Large intestine (tissue), 3 donors: Measurements from ENCODE around the gene PCNX2. TPM values are rescaled to one million over a fixed set of nuclear protein-coding genes. Genes with fewer than 3 reads are reported as not detected.

Source experiments
- DNase-seq, 2 donors: peaks; one replicate each; pipeline versions ENCODE4 v3.0.0 to v3.0.0-alpha.2; 2013
- H3K27ac ChIP-seq: one replicate; pipeline ENCODE4 v1.5.1; 2013; ENCODE audit warnings: low read length
- H3K27me3 ChIP-seq: 2 replicates; pipeline ENCODE4 v1.6.1; 2013; ENCODE audit warnings: low read length; ENCODE audit not compliant: control insufficient read depth, insufficient read depth
- H3K36me3 ChIP-seq: 2 replicates; pipeline ENCODE4 v1.6.1; 2013; ENCODE audit warnings: low read length; ENCODE audit not compliant: control insufficient read depth, insufficient read depth
- H3K4me1 ChIP-seq: one replicate; pipeline ENCODE4 v1.6.1; 2013; ENCODE audit warnings: low read length; ENCODE audit not compliant: control insufficient read depth, insufficient read depth
- H3K4me3 ChIP-seq: one replicate; pipeline ENCODE4 v1.5.1; 2013; ENCODE audit warnings: low read length
- H3K9me3 ChIP-seq: one replicate; pipeline ENCODE4 v1.6.1; 2013; ENCODE audit warnings: mild to moderate bottlenecking, low read depth, low read length, moderate library complexity; ENCODE audit not compliant: control insufficient read depth
- WGBS: methylation state at CpG from one replicate; pipeline ENCODE4 v1.1.5; 2013; ENCODE audit warnings: low lambda C conversion rate; ENCODE audit not compliant: insufficient coverage; 5-methylcytosine and 5-hydroxymethylcytosine counted together
- polyA plus RNA-seq: library from polyadenylated mRNA; unstranded; fragments of 120-200 nt; gene quantifications from one replicate; pipeline ENCODE4 v1.2.1, GENCODE V29; 2013

PCNX2 gene
- polyA plus RNA-seq, 1 donor, result 6.9 TPM

DNA sequence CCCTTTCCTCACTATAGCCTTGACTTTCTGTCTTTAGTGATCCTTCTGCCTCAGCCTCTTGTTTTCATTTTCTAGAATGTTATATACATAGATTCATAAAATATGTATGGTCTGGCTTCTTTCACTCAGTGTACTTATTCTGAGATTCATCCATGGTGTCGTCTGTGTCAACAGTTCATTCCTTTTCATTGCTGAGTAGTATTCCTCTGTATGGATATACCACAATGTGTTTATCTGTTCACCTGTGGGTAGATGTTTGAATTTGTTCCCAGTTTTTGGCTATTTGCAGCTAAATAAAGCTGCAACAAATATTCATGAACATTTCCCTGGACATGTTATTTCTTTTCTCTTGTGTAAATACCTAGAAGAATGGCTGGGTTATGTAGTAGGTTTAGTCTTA lies 131.8 kb downstream of the PCNX2 start:
- no peaks in the 10 kb centered on the region for H3K27me3 ChIP-seq
- H3K4me1 ChIP-seq, result peaks cover 2% of the 10 kb centered on the region
- no peaks in the 10 kb centered on the region for H3K9me3 ChIP-seq
- no peak overlapping the region for H3K27ac ChIP-seq
- no CpG with 5 or more reads among the region's 1 CpG for WGBS
- no peaks in the 10 kb centered on the region for H3K36me3 ChIP-seq
- no peak overlapping the region for H3K4me3 ChIP-seq
- DNase-seq, result no peak

DNA sequence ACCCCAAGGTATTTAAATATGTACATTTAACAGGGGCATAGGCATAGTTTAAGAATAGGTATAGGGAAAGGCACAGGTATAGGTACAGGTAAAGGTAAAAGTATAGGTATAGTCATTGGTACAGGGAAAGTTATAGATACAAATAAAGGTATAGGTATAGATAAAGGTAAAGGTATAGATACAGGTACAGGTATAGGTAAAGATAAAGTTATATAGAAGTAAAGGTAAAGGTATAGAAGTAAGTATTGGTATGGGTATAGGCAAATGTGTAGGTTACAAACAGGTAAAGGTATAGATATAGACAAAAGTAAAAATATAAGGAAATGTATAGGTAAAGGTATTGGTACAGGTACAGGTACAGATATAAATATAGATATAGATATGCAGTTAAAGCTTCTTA lies 137.2 kb downstream of the PCNX2 start:
- Histone ChIP-seq H3K4me1 (peaks cover 2% of the 10 kb centered on the region), H3K9me3 (no peaks in the 10 kb centered on the region), H3K27ac (no peak overlapping the region), H3K27me3 (no peaks in the 10 kb centered on the region), H3K36me3 (no peaks in the 10 kb centered on the region), H3K4me3 (no peak overlapping the region)
- no peak for DNase-seq

DNA sequence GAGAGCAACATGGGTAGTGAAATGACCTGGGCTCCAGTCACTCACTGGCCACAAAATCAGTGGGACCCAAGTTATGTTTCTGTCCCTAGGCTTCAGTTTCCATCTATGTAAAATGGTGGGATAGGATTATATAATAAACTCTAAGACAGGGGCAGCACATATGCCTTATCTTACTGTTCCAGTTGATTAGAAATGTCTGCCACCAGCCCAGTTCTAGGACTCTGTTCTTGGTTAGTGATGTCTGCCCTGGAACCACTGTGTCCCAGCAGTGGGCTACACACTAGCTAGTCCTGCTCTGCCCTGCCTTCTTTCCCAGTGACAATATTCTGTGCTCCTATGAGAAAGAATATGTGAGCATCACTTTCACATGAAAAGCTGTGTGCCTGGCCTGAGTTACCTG lies 138.3 kb downstream of the PCNX2 start:
- no peaks in the 10 kb centered on the region for H3K9me3 ChIP-seq
- H3K4me3 ChIP-seq, result no peak overlapping the region
- H3K4me1 ChIP-seq, result peaks cover 2% of the 10 kb centered on the region
- H3K27me3 ChIP-seq, result no peaks in the 10 kb centered on the region
- H3K36me3 ChIP-seq, result no peaks in the 10 kb centered on the region
- no peak for DNase-seq
- no peak overlapping the region for H3K27ac ChIP-seq

DNA sequence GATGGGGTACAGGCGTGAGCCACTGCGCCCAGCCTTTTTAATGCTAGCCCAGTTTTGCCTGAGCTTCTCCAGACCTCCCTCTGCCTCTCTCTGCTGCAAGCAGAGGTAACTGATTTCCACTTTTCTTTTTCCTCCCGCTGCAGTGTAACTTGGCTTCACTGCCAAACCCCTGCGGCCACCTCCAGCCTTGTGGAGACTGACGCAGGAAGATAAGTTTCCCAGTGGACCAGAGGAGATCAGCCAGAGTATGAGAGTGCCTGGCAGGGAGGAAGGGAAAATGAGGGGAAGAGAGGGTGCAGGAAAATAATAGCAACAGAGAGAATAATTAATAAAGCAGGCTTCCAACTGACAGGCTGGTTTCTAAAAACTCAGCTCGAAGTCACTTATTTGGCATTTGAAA lies 143.7 kb downstream of the PCNX2 start:
- no CpG with 5 or more reads among the region's 6 CpGs for WGBS
- H3K27ac ChIP-seq, result no peak overlapping the region
- H3K4me1 ChIP-seq, result no peaks in the 10 kb centered on the region
- H3K9me3 ChIP-seq, result no peaks in the 10 kb centered on the region
- H3K4me3 ChIP-seq, result no peak overlapping the region
- no peaks in the 10 kb centered on the region for H3K36me3 ChIP-seq
- no peak for DNase-seq
- no peaks in the 10 kb centered on the region for H3K27me3 ChIP-seq

DNA sequence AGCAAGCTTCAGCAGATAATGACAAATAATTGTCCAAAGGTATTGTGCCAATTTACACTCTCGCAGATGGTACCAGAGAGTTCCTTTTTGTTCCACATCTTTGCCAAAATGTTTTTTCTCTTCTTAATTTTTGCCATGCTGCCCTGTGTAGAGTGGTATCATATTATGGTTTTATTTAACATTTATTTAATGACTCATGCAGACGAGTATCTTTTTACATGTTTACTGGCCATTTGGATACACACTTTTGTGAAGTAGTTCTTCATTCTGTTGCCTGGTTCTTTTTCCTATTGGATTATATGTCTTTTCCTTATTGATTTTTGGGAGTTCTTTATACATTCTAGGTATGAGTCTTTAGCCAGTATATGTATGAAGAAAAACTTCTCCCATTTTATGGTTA lies 151.1 kb downstream of the PCNX2 start:
- H3K36me3 ChIP-seq, result no peaks in the 10 kb centered on the region
- no peak overlapping the region for H3K27ac ChIP-seq
- no peaks in the 10 kb centered on the region for H3K27me3 ChIP-seq
- H3K9me3 ChIP-seq, result no peaks in the 10 kb centered on the region
- no peak for DNase-seq
- no peaks in the 10 kb centered on the region for H3K4me1 ChIP-seq
- 81% methylated on average over 2 of the region's 2 CpGs for WGBS
- no peak overlapping the region for H3K4me3 ChIP-seq

DNA sequence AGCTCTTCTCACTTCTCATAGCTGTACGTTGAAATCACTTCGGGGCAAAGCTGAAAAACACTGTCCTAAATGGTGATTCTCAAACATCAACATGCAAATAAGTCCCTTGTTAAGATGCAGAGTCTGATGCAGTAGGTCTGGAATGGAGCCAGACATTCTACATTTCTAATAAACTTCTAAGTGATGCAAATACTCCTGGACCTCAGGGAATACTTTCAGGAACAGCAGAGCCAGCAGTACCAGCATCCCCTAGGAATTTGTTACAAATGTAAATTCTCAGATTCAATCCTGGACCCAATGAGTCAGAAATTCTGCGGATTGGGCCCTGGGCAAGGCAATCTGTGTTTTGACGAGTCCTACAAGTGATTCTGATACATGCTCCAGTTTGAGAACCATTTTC lies 152.3 kb downstream of the PCNX2 start:
- no peaks in the 10 kb centered on the region for H3K27me3 ChIP-seq
- no peak overlapping the region for H3K27ac ChIP-seq
- WGBS, result 100% methylated on average over 1 of the region's 4 CpGs
- no peaks in the 10 kb centered on the region for H3K4me1 ChIP-seq
- H3K36me3 ChIP-seq, result no peaks in the 10 kb centered on the region
- H3K4me3 ChIP-seq, result no peak overlapping the region
- no peak for DNase-seq
- H3K9me3 ChIP-seq, result no peaks in the 10 kb centered on the region

DNA sequence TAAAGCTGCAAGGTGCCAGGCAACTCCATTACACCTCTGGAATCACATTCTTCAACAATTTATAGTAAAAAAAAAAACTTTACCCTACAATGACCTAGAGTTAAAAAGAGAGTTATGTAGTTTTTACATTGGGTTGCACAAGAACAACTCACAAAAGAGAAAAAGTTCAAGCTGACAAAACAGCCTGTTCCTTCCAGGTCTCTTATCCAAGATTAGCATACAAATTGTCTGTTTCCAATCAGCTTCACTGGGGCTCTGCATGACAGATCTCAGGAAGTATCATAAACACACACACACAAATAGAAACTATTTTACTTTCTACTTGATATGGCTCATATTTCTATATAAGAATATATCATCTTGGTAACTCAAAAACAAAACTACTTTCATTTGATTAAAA lies 154.6 kb downstream of the PCNX2 start:
- Histone ChIP-seq H3K27me3 (no peaks in the 10 kb centered on the region), H3K27ac (no peak overlapping the region), H3K36me3 (no peaks in the 10 kb centered on the region), H3K4me1 (no peaks in the 10 kb centered on the region), H3K9me3 (no peaks in the 10 kb centered on the region), H3K4me3 (no peak overlapping the region)
- no peak for DNase-seq

DNA sequence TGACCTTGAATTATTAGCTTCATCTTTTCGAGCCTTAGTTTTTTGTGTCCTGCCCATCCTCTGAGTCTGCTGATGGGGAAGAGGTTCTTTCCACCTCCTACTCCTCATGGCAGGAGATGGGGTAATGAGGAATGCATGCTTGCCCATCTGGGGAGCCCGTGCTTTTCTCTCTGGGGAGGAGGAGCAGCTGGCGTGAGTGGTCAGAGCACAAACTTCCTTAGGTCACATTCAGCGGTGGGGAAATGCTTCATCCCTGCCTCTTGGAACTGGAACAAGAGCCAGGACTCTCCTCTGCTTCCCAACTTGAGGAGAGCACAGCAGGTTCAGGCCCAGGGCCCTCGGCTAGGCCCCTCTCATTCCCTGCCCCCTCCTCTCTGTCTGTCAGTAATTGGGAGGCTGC lies 155.0 kb downstream of the PCNX2 start:
- no peak overlapping the region for H3K4me3 ChIP-seq
- WGBS, result no CpG with 5 or more reads among the region's 5 CpGs
- no peaks in the 10 kb centered on the region for H3K27me3 ChIP-seq
- no peaks in the 10 kb centered on the region for H3K4me1 ChIP-seq
- H3K36me3 ChIP-seq, result no peaks in the 10 kb centered on the region
- H3K9me3 ChIP-seq, result no peaks in the 10 kb centered on the region
- H3K27ac ChIP-seq, result no peak overlapping the region
- DNase-seq, result no peak

DNA sequence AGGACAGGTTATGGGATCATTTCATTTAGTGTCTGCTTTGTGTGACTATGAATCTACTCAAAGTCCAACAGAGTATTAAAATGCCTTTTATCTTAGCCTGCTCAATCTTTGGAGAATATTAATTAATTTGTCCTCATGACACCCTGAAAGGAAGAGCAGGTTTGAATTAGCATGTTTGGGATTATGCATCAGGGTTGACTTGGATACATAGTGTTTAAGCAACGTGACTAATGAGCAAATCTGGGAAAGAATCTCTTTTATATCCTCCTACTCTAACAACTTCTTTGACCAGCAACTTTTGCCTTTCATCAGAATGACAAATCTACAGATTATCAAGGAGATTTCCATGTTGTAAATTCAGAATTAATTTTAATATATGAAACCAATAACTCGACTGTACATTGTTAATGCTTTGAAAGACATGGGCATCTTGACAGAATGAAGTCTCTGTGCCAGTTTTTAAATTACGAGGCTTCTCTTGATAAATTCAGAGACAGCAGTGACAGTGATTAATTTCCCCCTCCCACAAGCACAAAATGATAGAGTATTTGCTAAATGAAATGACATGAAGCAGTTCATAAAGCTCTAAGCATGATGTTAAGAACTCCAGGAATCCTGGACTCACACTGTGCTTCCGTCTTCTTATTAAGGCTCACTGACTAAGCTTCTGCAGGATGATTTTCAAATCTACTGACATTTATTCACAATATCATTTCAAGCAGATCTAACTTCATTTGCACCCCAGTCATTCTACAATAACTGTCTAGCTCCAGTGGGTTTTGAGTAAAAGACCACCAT lies 156.5 kb downstream of the PCNX2 start:
- Histone ChIP-seq H3K36me3 (no peaks in the 10 kb centered on the region), H3K27ac (no peak overlapping the region), H3K4me3 (no peak overlapping the region), H3K27me3 (no peaks in the 10 kb centered on the region), H3K9me3 (no peaks in the 10 kb centered on the region), H3K4me1 (no peaks in the 10 kb centered on the region)
- WGBS, result 100% methylated on average over 1 of the region's 4 CpGs
- no peak for DNase-seq

DNA sequence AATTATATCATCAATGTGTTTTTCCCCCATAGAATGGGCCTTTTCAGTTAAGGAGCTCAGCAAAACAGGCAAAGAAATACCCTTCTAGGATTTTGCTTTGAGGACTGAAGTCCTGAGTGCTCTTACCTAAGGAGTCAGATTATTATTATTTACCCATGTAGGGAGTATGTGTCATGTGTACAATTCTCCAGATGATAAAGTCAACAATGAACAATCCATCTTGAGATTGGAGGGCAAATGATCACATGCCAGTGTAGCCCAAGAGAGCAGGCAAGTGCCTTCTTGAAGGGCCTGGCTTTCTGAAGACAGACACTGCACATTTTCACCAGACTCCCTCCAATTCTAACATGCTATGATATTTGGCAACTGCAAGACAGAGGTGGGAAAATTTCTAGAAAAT lies 159.7 kb downstream of the PCNX2 start:
- H3K4me3 ChIP-seq, result no peak overlapping the region
- H3K9me3 ChIP-seq, result no peaks in the 10 kb centered on the region
- H3K27ac ChIP-seq, result no peak overlapping the region
- no peaks in the 10 kb centered on the region for H3K4me1 ChIP-seq
- no peak for DNase-seq
- no peaks in the 10 kb centered on the region for H3K36me3 ChIP-seq
- no peaks in the 10 kb centered on the region for H3K27me3 ChIP-seq

DNA sequence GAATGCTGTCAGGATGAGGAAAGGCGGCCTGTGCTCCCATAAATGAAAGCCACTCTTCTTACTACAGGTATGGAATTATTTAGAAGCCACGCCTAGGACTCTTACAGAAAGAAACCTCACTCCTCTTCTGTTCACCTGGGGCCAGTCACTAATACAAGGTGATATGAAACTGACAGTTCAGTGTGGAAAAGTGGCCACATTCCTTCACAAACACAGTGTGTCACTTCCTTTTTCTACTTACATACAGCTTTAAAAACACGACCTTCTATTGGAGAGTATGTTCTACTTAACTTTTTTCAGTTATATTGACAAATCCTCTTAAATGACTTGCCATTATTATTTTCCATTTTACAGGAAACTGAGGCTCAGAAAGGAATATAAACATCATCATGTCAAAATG lies 163.1 kb downstream of the PCNX2 start:
- 67% methylated on average over 1 of the region's 3 CpGs for WGBS
- Histone ChIP-seq H3K27ac (no peak overlapping the region), H3K4me3 (no peak overlapping the region), H3K9me3 (peaks cover 6% of the 10 kb centered on the region), H3K4me1 (no peaks in the 10 kb centered on the region), H3K27me3 (no peaks in the 10 kb centered on the region), H3K36me3 (no peaks in the 10 kb centered on the region)
- DNase-seq, result no peak
